Panc1 (cell line): Measurements from ENCODE around the gene LSM4. TPM values are rescaled to one million over a fixed set of nuclear protein-coding genes. Genes with fewer than 3 reads are reported as not detected.
"Not testable (repeated sequence)": the region's sequence is repeated elsewhere in the genome, so short reads cannot be mapped to it uniquely, and the experiment has no call there.

Source experiments
- ATAC-seq: fragments of 200-7000 bp; cut with Tn5 transposase; 2 replicates; pipeline ENCODE4 v1.9.1; 2020; ENCODE audit warnings: mild to moderate bottlenecking, moderate library complexity
- BruUV-seq: library from RNA; stranded (reverse); fragments of 400-500 nt; replicated peaks from 2 replicates; lab custom pipeline; 2021; lab: Mats Ljungman, UMichigan
- CTCF ChIA-PET: fragments of 300-600 bp; sonication (Branson Sonifier 250); formaldehyde crosslinking; loops from one replicate; lab custom pipeline; 2022; ENCODE audit warnings: antibody characterized with exemption; lab: Charles Lee
- POLR2A ChIA-PET: fragments of 300-600 bp; sonication (Branson Sonifier 250); formaldehyde crosslinking; loops from one replicate; lab custom pipeline; 2022; ENCODE audit warnings: antibody characterized with exemption; lab: Charles Lee
- DNase-seq: peaks from one replicate; pipeline ENCODE4 v3.0.0-alpha.2; 2010; ENCODE audit warnings: low read depth, low spot score
- H3K27ac ChIP-seq: 2 replicates; pipeline ENCODE4 v1.5.1; 2011; ENCODE audit warnings: mild to moderate bottlenecking, low read length, inconsistent platforms
- H3K27me3 ChIP-seq: fragments of 200-500 bp; sonication (Bioruptor generic); 2 replicates; pipeline ENCODE4 v1.6.0; 2014; ENCODE audit warnings: low read length, inconsistent platforms; ENCODE audit not compliant: control insufficient read depth, insufficient read depth
- H3K36me3 ChIP-seq: fragments of 200-500 bp; sonication (Bioruptor generic); 2 replicates; pipeline ENCODE4 v1.5.1; 2014; ENCODE audit warnings: inconsistent platforms, mild to moderate bottlenecking, low read length, moderate library complexity; ENCODE audit not compliant: control insufficient read depth, insufficient read depth
- H3K4me1 ChIP-seq: 2 replicates; pipeline ENCODE4 v1.5.1; 2011; ENCODE audit warnings: inconsistent platforms, mild to moderate bottlenecking, low read length, moderate library complexity; ENCODE audit not compliant: control insufficient read depth, insufficient read depth
- H3K4me3 ChIP-seq, 2 experiments: 2 replicates each; pipeline ENCODE4 v1.5.1; 2011 to 2012; ENCODE audit warnings: low read depth in 2 of 2, low read length in 2 of 2, mild to moderate bottlenecking in 2 of 2, inconsistent platforms in 1 of 2, moderate library complexity in 1 of 2
- H3K9me3 ChIP-seq: fragments of 200-500 bp; sonication (Bioruptor generic); 2 replicates; pipeline ENCODE4 v1.5.1; 2014; ENCODE audit warnings: low read depth, mild to moderate bottlenecking, inconsistent platforms, low read length, moderate library complexity; ENCODE audit not compliant: control insufficient read depth, insufficient read depth
- CTCF ChIP-seq: fragments of 450-650 bp; IDR thresholded peaks from 2 replicates; pipeline ENCODE4 v1.5.1; 2017; ENCODE audit warnings: mild to moderate bottlenecking
- POLR2AphosphoS5 ChIP-seq: IDR thresholded peaks from 2 replicates; pipeline ENCODE4 v1.6.1; 2012; ENCODE audit warnings: mild to moderate bottlenecking, low read depth, low read length, moderate library complexity
- REST ChIP-seq, 2 experiments: IDR thresholded peaks; 2 replicates each; pipeline ENCODE4 v1.6.1; 2011 to 2012; ENCODE audit warnings: low read depth in 2 of 2, control low read depth in 1 of 2, low read length in 1 of 2, mild to moderate bottlenecking in 1 of 2, moderate library complexity in 1 of 2; ENCODE audit not compliant: insufficient read depth in 1 of 2
- SIN3A ChIP-seq: IDR thresholded peaks from 2 replicates; pipeline ENCODE4 v1.6.1; 2012; ENCODE audit warnings: low read depth, mild to moderate bottlenecking, low read length, moderate library complexity, borderline replicate concordance; ENCODE audit not compliant: insufficient read depth
- TCF7L2 ChIP-seq: IDR thresholded peaks from 2 replicates; pipeline ENCODE4 v1.6.1; 2011; ENCODE audit warnings: mild to moderate bottlenecking, low read depth, low read length, inconsistent platforms
- in situ Hi-C: cut with HindIII; loops from 2 replicates; pipeline ENCODE4 v1.10.0; 2016; ENCODE audit warnings: low sequenced_read_pairs, low pct_unique_long_range_greater_than_20kb
- intact Hi-C: fragments of 100-400 bp; cut with micrococcal nuclease; formaldehyde crosslinking; loops from one replicate; pipeline ENCODE4 v1.10.0; 2022; ENCODE audit not compliant: unreplicated experiment
- total RNA-seq: library from RNA; stranded (reverse); gene quantifications from one replicate; pipeline ENCODE4 v1.2.1, GENCODE V29; 2021; ENCODE audit not compliant: unreplicated experiment

Gene LSM4
- total RNA-seq, 1 experiment from 2014 or later = 209 TPM

- BruUV-seq = TSS peak; percentile 84
- ATAC-seq (no peak), DNase-seq (no peak)
- intact Hi-C loops (no loop called here), in situ Hi-C loops (no loop called here)
- H3K27me3 ChIP-seq = no peaks in the 10 kb centered on the region
- H3K4me1 ChIP-seq = no peaks in the 10 kb centered on the region
- H3K36me3 ChIP-seq = no peaks in the 10 kb centered on the region
- POLR2A ChIA-PET = no interaction called here
- H3K27ac ChIP-seq = peak overlapping the region; percentile 72; the same call in 1 of the 2 replicates
- no peaks in the 10 kb centered on the region for H3K9me3 ChIP-seq
- no peak overlapping the region for H3K4me3 ChIP-seq
- CTCF ChIA-PET = no interaction called here
- TF ChIP-seq TCF7L2 (no peak), SIN3A (no peak), CTCF (no peak), REST (IDR thresholded peaks at IDR 0.05; ENCODE audit: insufficient read depth in 1 of 2, low read depth in 2 of 2, low read length in 1 of 2) (no peak), POLR2AphosphoS5 (no peak)
Measured at GRCh38 chr19:18350490-18350889, 27.6 kb upstream of the LSM4 start.

GRCh38 chr19:18349524-18350128, 26.8 kb upstream of the LSM4 start:
- DNase-seq (no peak), ATAC-seq (peak; percentile 87)
- no peaks in the 10 kb centered on the region for H3K27me3 ChIP-seq
- H3K4me3 ChIP-seq = no peak overlapping the region
- ChIA-PET POLR2A (interaction anchor here (0.6 kb wide), 2 partner anchors 50 to 68 kb away, joined by 3 to 4 read pairs; partner anchors contain the start of gene JUND), CTCF (interaction anchor here (0.6 to 0.7 kb wide), 2 partner anchors 24 to 38 kb away, joined by 3 read pairs; no protein-coding TSS in a partner anchor)
- H3K9me3 ChIP-seq = no peaks in the 10 kb centered on the region
- BruUV-seq = no TSS peak
- peak overlapping the region; percentile 72; the same call in 1 of the 2 replicates for H3K27ac ChIP-seq
- in situ Hi-C loops (no loop called here), intact Hi-C loops (loop anchor here (2.0 kb wide), 1 partner anchor 61 kb away; no protein-coding TSS in a partner anchor)
- H3K36me3 ChIP-seq = no peaks in the 10 kb centered on the region
- TF ChIP-seq REST (IDR thresholded peaks at IDR 0.05; ENCODE audit: insufficient read depth in 1 of 2, low read depth in 2 of 2, low read length in 1 of 2) = no peak
- no peak for TF ChIP-seq POLR2AphosphoS5
- no peak for TF ChIP-seq TCF7L2
- no peak for TF ChIP-seq SIN3A
- TF ChIP-seq CTCF = peak; percentile 89
- no peaks in the 10 kb centered on the region for H3K4me1 ChIP-seq

- ATAC-seq, BruUV-seq, CTCF ChIA-PET, H3K9me3 ChIP-seq, H3K36me3 ChIP-seq, in situ Hi-C loops, H3K4me3 ChIP-seq, H3K4me1 ChIP-seq, H3K27me3 ChIP-seq, DNase-seq: not testable (repeated sequence)
- POLR2A ChIA-PET = interaction anchor here (0.6 kb wide), 2 partner anchors 49 to 67 kb away, joined by 3 to 4 read pairs; partner anchors contain the start of gene JUND
- H3K27ac ChIP-seq = peak overlapping the region; percentile 72; the same call in 1 of the 2 replicates
- intact Hi-C loops = loop anchor here (2.0 kb wide), 1 partner anchor 62 kb away; no protein-coding TSS in a partner anchor
Measured at GRCh38 chr19:18348818-18349339, 26.0 kb upstream of the LSM4 start.
